ENCODE results near the gene CRYZL1.

The CRYZL1 gene

DNA sequence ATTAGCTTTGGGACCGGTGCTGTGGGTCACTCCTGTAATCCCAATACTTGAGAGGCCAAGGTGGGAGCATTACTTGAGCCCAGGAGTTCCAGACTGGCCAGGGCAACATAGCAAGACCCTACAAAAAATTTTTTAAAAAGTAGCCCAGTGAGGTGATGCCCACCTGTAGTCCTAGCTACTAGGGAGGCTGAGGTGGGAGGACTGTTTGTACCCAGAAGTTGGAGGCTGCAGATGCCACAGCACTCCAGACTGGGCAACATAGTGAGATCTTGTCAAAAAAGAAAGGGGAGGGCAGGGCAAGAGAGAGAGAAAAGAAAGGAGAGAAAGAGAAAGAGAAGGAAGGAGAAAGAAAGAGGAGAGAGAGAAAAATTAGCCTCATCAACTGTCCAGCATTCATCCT lies 7.0 kb upstream of the CRYZL1 start:
- H3K4me3 ChIP-seq (replicated peaks; ENCODE audit: low read depth, low read length) = no peak overlapping the region
- TF ChIP-seq, protein P1, sequence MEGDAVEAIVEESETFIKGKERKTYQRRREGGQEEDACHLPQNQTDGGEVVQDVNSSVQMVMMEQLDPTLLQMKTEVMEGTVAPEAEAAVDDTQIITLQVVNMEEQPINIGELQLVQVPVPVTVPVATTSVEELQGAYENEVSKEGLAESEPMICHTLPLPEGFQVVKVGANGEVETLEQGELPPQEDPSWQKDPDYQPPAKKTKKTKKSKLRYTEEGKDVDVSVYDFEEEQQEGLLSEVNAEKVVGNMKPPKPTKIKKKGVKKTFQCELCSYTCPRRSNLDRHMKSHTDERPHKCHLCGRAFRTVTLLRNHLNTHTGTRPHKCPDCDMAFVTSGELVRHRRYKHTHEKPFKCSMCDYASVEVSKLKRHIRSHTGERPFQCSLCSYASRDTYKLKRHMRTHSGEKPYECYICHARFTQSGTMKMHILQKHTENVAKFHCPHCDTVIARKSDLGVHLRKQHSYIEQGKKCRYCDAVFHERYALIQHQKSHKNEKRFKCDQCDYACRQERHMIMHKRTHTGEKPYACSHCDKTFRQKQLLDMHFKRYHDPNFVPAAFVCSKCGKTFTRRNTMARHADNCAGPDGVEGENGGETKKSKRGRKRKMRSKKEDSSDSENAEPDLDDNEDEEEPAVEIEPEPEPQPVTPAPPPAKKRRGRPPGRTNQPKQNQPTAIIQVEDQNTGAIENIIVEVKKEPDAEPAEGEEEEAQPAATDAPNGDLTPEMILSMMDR (IDR thresholded peaks at IDR 0.05; ENCODE audit: low read depth, low read length, missing control alignments) = no peak
- no peak for DNase-seq (ENCODE audit: extremely low read depth, low read depth)

DNA sequence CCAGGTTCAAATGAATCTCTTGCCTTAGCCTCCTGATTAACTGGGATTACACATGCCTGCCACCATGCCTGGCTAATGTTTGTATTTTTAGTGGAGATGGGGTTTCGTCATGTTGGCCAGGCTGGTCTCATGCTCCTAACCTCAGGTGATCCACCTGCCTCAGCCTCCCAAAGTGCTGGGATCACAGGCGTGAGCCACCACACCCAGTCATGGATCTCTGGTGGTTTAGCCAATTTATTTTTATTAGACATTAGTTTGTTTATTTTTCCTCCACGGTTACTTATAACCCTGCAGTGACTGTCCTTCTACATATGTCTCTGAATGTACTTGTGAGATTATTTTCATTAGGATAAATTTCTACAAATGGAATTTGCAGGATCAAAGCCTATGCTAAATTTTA lies 6.0 kb upstream of the CRYZL1 start:
- no peak overlapping the region for H3K4me3 ChIP-seq (replicated peaks; ENCODE audit: low read depth, low read length)
- TF ChIP-seq, protein P1 (IDR thresholded peaks at IDR 0.05; ENCODE audit: low read depth, low read length, missing control alignments) = no peak
- DNase-seq (ENCODE audit: extremely low read depth, low read depth) = no peak

DNA sequence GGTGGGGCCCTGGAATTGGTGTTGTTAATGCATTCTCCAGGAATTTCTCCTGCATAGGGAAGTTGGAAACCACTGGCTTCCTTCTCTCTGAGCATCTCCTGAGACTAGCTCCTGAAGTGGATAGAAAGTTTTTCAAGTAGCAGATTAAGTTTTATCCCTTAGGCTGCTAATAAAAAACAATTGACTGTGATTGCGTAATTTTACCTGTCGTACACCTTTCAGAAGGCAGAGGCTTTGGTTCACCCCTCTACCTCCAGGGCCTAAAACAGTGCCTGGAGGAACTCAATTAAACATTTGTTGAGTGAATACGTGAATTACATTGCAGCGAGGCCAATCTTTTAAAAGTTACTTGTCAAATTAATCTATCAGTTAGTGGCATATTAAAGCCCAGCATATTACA lies 4.2 kb upstream of the CRYZL1 start:
- H3K4me3 ChIP-seq (replicated peaks; ENCODE audit: low read depth, low read length) = no peak overlapping the region
- TF ChIP-seq, protein P1 (IDR thresholded peaks at IDR 0.05; ENCODE audit: low read depth, low read length, missing control alignments) = no peak
- no peak for DNase-seq (ENCODE audit: extremely low read depth, low read depth)

DNA sequence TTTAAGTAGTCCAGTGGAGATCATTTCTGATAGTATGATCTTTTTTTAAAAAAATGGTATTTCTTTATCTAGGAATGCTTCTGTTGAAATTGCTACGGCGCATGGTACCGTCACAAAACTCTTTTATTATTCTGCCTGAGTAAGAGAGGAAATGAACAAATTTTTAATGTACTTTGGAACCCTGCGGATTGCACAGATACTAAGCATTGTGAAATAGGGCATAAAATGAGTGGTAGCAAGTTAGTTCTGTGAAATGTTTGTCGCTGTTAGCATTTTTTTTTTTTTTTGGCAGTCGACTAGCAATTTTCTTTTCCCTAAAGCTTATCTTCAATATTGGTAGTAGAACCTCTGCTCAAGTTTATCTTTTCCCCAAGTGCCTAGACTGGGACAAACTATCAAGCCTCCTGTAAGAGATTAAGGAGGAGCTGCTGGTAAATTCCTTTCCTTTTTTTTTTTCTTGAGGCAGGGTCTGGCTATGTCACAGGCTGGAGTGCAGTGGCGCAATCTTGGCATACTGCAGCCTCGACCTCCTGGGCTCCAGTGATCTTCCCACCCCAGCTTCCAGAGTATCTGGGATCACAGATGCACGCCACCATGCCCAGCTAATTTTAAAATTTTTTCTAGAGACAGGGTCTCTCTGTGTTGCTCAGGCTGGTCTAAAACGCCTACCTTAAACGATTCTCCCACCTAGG lies 3.0 kb upstream of the CRYZL1 start:
- no peak for DNase-seq (ENCODE audit: extremely low read depth, low read depth)
- TF ChIP-seq, protein P1 (IDR thresholded peaks at IDR 0.05; ENCODE audit: low read depth, low read length, missing control alignments) = no peak
- peak overlapping the region; percentile 85 for H3K4me3 ChIP-seq (replicated peaks; ENCODE audit: low read depth, low read length)

DNA sequence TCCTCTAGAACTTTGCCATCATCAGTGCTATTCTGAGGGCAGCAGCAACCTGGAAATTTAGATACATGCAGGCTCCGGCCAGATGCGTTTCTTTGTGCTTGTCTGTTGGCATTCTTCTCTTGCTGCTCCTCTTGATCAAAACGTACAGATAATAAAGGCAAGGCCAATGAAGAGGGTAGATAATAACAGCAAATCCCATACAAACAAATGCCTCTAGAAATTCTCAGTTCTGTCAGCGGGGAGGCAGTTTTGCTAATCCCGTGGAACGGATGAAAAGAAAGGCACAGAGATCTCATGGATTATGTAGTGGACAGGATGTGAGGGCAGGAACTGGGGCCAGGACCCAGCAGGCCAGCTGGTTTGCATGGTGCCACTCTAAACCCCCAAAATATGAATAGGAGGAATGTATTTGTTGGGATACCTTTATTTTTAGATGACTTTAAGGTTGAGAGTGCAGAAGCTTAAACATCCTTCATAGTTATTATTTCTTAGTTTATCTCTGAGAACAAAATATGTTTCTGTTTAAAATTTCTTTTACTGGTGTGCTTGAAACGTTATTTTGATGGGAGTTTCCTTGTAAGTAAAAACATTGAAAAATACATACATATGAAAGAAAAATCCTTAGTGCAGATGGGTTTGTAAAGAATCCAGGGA lies 2.2 kb upstream of the CRYZL1 start:
- peak overlapping the region; percentile 85 for H3K4me3 ChIP-seq (replicated peaks; ENCODE audit: low read depth, low read length)
- DNase-seq (ENCODE audit: extremely low read depth, low read depth) = no peak
- TF ChIP-seq, protein P1 (IDR thresholded peaks at IDR 0.05; ENCODE audit: low read depth, low read length, missing control alignments) = no peak

DNA sequence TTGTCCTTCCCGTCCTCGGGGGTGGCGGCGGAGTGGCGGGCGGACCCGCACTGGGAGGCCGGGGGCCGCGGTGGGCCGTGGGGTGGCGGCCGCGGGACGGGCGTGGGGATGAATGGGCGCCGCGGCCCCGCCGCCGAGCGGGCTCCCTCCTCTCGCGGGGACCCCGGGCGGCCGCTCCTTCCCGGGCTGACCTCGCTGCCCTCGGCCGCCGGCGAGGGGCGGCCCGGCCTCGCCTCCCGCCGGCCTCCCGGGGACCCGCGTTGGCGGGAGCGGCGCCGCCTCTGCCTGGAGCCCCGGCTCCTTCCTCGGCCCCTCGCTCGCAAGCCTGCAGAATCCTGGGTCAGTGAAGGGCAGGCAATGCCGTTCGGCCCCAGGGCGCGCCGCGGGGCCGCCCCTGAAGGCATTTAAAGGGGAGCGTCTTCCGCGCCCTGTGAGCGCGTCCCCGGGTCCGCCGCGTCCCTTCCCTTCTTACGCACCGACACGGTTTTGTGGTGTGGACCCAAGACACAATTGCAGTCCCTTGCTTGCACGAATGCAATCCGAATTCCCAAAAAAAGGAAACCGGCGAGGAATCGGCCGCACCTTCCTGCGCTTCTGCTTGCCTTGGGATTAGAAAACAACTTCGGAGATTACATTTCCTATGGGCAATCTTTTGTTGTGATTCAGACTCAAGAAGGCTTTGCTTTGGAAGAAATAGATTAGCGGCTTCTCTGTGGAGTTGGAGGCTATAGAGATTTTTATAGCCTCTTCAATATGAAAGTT lies 1.5 kb upstream of the CRYZL1 start:
- H3K4me3 ChIP-seq (replicated peaks; ENCODE audit: low read depth, low read length) = peak overlapping the region; percentile 85
- DNase-seq (ENCODE audit: extremely low read depth, low read depth) = no peak
- TF ChIP-seq, protein P1 (IDR thresholded peaks at IDR 0.05; ENCODE audit: low read depth, low read length, missing control alignments) = no peak
